Left kidney (tissue), 2 donors: ENCODE data around the gene ITIH4. TPM values are rescaled to one million over a fixed set of nuclear protein-coding genes. Genes with fewer than 3 reads are reported as not detected.
"Not testable (repeated sequence)": the region's sequence is repeated elsewhere in the genome, so short reads cannot be mapped to it uniquely, and the experiment has no call there.

Experiments
- DNase-seq: peaks from one replicate; pipeline ENCODE4 v3.0.0-alpha.2; 2013
- polyA plus RNA-seq: library from polyadenylated mRNA; unstranded; fragments of 120-200 nt; gene quantifications from one replicate; pipeline ENCODE4 v1.2.1, GENCODE V29; 2013; ENCODE audit not compliant: insufficient read length

ITIH4 gene
- polyA plus RNA-seq, 1 donor: 15.6 TPM

DNA sequence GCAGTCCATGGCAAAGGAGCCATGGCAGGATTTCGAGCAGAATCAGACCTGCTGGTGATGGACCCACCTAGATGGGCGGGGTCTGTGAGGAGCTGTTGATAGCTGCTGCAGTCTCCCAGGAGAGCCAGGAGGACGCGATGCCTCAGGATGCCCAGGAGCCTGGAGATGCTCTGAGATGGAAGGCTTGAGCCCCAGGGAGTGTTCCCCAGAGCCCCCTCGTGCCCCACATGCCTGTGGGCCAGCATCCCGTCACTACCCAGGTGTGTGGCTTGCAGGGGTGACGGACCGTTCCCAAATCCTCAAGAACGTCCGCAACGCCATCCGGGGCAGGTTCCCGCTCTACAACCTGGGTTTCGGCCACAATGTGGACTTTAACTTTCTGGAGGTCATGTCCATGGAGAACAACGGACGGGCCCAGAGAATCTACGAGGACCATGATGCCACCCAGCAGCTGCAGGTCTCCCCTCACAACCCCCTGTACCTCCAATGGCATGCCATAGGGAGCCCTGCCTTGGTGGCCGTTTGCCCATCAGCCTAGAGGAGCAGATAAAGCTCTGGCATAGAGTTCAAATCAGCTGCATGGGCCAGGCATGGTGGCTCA lies 46.4 kb downstream of the ITIH4 start:
- no peak for DNase-seq

DNA sequence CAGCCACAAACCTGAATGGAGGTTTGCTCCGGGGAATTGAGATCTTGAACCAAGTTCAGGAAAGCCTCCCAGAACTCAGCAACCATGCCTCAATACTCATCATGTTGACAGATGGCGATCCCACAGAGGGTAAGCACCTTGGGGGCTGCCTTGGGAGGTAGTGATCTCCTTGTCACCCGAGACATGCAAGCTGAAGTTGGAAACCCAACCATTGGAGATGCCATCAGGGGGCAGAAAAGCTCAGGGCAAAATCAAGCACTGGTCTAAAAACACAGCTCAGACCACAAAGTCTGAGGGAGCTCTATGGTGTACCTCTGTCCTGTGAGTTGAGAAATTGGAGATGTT lies 47.3 kb downstream of the ITIH4 start:
- no peak for DNase-seq

DNA sequence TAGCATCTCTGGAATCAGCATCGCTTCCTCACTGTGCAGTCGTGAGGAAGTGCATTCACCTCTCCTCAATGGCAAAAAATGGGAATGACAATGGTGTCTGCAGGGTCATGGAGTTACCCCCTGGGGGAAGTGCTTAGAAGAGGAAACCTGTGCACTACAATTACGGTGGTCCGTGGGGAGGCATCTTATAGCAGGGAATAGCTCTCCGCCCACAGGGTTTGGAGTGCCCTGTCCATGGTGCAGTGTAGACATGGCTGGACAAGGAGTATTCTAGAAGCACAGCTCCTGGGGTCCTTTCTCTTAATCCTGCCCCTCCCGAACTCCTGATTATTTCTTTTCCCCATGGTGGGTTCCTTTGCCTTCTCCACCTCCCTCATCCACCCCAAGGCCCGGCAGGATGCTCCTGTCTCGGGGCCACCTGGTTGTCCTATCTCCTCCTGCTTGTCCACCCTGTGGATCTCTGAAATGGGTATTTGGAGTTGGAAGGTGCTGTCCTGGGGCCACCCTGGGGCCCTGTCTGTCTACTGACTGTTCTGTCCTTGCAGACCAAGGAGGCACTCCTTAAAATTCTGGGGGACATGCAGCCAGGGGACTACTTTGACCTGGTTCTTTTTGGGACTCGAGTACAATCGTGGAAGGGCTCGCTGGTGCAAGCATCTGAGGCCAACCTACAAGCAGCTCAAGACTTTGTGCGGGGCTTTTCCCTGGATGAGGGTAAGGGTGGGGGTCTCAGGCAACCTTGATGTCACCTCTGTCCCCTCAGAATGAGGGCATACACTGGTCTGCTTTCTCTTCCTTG lies 47.9 kb downstream of the ITIH4 start:
- DNase-seq: no peak

DNA sequence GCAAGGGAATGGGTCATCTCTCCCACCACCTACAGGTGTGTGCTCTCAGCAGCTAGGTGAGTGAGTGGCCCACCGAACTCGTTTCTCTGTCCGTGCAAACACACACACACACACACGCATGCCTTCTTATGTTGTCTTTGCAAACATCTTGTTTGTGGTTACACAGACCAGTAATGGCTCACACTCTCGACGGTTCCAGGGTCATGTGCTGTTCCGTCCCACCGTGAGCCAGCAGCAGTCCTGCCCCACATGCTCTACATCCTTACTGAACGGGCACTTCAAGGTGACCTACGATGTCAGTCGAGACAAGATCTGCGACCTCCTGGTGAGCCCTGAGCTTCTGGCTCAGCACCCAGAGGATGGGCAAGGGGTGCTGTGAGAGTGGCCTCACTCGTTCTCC lies 48.7 kb downstream of the ITIH4 start:
- DNase-seq: no peak

DNA sequence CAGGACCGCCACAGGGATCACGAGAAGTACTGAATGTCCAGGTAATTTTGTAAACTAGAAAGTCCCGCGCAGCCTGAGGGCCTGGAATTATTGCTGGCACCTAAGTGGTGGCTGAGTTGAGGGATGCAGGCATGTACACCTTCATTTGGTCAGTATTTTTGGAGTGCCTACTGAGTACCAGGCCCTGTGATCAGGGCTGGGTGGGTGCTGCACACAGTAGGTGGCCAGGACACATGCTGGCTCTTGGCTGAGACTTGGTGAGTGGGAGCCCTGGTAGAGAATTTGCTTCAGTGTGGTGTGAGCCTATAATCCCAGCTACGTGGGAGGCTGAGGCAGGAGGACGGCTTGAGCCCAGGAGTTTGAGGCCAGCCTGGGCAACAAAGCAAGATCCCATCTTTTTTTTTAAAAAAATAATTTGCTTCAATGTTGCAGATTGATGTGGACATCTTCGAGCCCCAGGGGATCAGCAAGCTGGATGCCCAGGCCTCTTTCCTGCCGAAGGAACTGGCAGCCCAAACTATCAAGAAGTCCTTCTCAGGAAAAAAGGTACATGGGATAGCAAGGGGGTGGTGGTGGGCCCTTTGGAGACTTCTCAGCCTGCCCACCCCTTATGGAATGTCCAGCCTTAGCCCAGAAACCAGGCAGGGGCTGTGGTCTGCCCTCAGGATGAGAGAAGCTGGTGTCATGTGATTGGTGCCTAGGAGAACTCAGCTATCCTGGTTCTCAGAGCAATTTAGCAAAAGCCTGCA lies 50.5 kb downstream of the ITIH4 start:
- no peak for DNase-seq

DNA sequence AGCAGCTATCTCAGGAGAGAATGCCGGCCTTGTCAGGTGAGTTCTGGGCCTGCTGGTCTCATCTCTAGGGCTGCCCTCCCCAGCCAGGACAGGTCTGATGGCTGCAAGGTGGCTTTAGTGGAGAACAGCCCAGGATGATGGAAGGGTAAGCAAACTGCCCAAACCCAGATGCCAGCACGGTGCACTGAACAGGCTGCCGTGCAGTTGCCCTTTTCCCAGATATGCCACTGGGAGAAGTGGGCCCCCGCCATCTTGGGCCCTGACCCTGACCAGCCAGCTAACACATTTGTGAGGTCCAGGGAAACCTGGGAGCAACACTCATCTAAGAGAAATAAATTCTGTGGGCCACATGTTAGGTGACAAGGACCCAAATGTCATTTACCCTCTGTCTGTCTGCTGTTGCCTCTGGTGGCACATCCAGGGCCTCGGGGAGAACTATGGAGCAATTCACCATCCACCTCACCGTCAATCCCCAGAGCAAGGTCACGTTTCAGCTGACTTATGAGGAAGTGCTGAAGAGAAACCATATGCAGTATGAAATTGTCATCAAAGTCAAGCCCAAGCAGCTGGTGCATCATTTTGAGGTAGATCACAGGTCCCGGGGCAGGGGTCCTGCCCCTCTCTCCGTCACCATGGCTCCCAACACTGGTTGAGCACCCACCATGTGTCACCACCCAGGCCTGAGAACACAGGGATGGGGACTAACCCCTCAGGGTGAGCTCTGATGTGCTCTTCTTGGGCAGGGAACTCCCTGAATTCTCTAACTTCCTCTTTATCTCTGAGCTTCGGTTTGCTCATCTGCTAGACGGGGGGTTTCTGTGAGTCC lies 51.2 kb downstream of the ITIH4 start:
- DNase-seq: no peak

DNA sequence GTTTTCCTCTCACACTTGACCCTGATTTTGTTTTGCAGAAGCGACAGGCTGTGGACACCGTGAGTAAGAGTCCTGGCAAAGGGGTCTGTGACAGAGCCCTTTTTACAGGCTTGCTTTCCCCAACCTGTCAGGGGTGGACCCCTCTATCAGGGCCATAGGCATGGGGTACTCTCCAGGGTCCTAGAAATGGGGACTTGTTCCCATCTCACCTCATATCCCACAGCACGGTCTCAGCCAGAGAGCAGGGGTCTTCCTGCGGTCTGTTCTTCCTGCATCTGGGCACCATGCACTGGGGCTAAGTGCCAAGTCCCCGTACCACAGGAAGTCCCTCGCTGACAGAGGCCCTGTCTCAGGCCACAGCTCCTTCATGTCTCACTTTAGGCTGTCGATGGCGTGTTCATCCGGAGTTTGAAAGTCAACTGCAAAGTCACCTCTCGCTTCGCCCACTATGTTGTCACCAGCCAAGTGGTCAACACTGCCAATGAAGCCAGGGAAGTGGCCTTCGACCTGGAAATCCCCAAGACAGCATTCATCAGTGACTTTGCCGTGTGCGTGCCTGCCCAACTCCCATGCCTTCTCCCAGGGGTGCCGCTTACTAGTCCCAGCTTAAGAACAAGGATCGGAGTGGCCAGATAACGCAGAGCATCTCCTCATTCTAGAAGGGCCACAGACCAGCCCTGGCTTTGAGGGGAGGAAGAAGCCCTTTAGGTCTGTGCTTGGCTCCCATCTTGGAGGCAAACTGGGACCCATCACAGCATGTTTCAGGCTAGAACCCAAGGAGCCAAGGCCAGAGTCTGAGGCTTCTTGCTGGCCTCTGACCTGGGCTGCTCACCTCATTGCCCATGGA lies 52.3 kb downstream of the ITIH4 start:
- no peak for DNase-seq

DNA sequence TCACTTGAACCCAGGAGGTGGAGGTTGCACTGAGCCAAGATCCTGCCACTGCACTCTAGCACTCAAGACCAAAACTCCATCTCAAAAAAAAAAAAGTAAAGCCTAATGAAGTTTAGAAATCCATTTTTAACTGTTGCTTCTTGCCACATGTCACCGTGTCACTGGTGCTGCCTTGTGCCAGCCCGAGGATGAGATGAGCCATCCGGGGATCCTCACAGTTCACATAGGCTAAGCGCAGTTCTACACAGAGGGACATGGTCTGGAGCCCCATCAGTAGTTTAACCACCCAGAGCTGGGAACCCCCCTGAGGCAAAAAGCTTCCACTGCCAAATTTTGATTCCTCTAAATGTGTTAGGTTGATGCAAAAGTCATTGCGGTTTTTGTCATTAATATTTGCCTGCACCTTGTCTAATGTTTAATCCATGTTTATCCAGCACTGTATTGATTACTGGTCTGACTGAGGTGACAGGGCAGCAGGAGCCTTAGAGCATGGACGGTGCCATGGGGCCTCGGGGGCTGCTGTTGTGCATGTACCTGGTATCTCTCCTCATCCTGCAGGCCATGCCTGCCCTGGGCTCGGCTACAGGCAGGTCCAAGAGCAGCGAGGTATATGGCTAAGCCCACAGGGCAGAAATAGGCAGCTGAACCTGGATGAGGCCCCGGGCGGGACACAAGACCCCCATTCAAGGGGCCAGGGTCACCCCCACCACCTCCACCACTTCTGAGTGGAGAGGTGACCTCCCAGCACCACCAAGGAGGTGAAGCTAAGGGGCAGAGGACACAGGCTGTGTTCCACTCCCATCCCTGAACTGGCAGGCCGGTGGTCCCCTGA lies 53.1 kb downstream of the ITIH4 start, which contains the start of gene ITIH1:
TSS of gene ITIH1 (plus strand) at position 473 of the 832 bp plus-strand sequence. CDS start at position 490, 17 bp downstream.
- no peak for DNase-seq

DNA sequence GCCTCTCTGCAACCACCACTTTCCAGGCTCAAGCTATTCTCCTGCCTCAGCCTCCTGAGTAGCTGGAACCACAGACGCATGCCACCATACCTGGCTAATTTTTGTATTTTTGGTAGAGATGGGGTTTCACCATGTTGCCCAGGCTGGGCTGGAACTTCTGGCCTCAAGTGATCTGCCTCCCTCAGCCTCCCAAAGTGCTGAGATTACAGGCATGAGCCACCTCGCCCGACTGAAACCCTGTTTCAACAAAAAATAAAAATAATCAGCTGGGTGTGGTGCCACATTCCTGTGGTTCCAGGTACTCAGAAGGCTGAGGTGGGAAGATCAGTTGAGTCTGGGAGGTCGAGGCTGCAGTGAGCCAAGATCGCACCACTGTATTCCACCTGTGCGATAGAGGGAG lies 54.0 kb downstream of the ITIH4 start:
- DNase-seq: not testable (repeated sequence)

DNA sequence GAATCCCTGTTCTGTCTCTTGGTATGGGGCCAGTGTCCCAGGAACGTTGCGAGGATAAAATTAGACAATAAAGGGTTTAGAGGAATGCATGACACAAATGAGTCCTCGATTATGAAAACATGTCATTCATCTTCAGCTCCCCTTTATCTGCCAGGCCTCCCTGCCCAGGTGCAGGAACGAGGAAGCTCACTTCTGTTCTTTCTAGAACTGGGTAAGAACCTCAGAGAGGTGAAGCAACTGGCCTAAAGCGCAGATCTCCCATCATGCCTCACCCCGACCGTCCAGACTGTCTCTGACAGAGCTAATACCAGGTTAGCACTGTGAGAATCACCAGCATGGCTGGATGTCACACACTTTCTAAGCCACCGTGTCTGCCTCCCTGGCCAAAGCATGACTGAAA lies 54.6 kb downstream of the ITIH4 start:
- DNase-seq: no peak

DNA sequence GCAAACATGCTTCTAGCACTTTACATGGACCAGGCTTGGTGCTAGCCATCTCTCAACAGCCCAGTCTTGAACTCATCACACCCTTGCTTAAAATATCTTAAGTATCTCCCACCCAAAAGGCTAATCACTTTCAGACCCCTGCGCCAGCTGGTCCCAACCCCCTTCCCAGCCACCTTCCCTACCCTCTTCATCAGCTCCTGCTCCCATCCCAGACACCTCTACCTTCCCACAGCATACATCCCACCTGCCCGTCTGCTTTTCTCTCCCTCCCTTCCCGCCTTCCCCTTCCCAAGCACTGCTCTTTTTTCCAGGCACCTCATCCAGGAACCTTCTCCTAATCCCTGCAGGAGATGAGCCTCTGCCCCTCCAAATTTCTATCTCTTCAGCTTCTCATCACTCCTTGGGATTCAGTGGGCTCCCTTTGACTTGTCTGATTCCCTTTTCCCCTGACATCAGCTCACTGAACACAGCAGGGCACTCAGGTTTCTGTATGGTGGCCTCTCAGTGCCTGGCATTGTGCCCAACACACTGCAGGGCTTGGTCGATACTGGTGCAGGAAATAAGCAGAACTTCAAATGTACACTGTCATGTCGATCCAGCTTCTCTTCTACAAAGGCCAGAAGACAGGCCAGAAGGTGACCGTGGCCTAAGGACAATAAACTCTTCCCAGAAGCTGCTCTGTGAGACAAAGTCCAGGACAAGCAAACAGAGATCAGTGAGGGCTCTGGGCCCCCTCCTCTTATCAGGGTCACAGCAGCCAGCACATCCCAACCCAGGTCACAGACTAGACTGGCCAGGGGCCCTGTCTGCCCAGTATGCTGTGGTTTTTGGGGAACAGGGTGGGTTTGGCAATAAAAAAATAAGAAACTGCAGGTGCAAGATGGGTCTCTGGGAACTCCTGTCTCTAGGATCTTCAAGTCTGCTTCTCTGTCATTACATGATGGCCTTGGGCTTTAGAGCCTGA lies 55.3 kb downstream of the ITIH4 start:
- no peak for DNase-seq

DNA sequence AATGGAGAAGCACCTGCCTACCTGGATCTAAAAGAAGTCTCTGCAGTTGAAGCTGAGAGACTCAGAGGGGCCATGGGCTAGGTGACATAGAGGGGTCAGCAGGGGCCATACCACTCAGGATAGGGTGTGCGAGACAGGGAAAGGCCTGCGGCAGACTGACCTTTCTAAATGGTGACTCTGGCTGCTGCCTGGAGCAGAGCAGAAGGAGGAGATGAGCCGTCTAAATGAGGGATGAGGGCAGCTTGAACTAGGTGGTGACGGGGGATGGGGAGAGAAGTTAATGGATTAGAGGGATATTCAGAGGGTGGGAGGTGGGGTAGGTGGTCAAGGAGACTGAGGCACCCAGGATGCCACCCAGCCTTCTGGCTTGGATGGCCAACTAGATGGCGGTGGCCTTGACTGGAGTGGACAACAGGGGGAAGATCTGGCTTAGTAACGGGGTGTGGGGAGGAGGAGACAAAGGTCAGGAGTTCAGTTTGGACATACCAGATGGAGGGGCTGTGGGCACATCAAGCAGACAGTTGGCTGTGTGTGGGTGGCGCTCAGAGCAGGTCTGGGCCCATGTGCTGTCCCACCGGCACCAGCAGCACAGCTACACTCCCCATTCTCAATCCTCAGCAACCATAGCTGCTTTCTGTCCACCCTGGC lies 56.3 kb downstream of the ITIH4 start:
- no peak for DNase-seq

DNA sequence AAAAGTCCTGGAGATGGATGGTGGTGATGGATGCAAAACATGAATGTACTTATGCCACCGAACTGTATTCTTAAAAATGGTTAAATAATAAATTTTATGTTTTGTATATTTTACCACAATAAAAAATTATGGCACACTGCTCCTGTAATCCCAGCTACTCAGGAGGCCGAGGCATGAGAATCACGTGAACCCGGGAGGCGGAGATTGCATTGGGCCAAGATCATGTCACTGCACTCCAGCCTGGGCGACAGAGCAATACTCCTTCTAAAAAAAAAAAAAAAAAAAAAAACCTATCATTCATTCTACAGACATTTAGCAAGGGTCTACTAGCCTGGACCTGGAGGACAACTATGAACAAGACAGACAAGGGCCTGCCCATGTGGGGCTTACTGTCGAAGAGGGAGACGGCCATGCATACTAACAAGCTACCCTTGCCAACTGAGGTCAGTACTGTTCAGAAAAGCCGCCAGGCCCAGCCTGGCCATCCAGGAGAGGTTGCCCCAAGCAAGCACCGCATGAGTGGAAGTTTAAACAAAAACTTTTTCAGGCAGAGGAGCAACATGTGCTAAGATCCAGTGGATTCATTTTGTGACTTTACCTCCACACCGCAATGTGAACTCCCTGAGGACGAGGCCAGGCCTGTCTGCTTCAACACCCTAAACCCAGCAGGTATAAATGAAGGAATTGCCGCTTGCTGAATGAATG lies 57.0 kb downstream of the ITIH4 start:
- DNase-seq: no peak

DNA sequence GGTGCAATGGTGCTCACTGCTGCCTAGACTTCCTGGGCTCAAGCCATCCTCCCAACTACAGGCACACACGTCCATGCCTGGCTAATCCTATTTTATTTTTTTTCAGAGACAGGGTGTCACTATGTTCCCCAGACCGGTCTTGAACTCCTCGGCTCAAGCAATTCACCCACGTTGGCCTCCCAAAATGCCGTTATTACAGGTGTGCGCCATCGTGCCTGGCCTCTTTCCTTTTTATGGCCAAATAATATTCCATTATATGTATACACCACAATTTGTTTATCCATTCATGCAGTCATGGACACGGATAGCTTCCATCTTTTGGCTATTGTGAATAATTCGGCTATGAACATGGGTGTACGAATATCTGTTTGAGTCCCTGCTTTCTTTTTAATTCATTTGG lies 58.8 kb downstream of the ITIH4 start:
- DNase-seq: no peak

DNA sequence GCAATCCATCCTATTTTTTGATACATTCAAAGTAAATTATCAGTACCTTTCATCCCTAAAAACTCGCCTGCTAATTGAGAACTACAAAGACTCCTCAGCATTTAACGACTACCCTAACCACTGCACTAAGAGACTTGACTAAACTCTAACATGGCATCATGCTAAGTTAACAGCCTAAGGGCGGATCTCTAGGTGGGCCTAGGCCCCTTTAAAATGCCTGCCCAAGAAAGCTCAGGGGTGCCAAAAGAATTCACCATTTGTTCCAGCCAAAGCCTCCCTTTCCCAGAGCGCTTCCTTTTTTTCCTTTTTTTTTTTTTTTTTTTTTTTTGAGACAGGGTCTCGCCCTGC lies 59.2 kb downstream of the ITIH4 start:
- DNase-seq: no peak

DNA sequence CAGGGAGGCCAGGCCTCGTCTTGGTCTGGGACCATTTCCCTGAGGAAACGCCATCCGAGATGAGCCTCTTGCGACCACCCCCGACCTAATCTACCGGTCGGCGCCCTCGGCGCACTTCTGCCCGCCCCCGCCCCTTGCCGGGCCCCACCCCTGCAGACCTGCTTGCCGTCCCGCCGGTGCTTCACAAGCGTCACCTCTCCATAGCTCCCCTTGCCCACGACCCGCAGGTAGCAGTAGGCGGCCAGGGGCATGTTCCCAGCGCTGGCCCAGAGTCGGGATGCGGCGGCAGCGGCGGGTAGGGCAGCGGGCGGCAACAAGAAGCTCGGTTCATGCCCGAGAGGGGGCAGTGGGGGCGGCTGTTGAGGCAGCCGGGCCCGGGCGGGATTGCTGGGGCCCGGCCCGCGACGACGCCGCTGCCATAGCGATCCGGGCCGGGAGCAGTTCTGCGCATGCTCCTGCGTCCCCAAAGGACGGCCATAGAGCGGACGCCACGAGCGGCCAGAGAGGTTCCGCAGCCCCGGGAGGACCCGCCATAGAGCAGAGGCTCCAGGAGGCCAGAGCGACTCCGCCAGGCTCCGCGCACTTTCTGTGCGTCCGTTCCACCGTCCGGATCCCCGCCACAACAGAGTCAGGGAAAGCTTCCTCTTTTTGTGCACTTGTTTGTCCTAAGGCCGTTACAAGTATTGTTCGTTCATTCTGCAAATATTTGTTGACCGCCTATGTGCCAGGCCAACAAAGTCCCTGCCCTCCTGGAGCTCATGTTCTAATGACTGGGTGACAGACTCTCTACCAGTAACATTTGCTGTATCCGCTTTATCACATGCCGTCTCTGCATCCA lies 59.8 kb downstream of the ITIH4 start, which contains the start of gene NEK4:
TSS of gene NEK4 (minus strand) at position 445 of the 838 bp plus-strand sequence. CDS start at position 251, 194 bp downstream.
- DNase-seq: peak; percentile 92
